Spinal cord (tissue), 10 donors: ENCODE data around the gene PLCB1. TPM values are rescaled to one million over a fixed set of nuclear protein-coding genes. Genes with fewer than 3 reads are reported as not detected.
A peak's percentile ranks its signal among the peaks of the same experiment; 100 is the strongest.

ENCODE experiments used
- DNase-seq, 6 donors: peaks; one replicate each; pipeline versions ENCODE4 v3.0.0 to v3.0.0-alpha.2; 2013 to 2015; ENCODE audit warnings: low spot score in 6 of 6, low read depth in 4 of 6
- H3K27ac ChIP-seq: one replicate; pipeline ENCODE4 v1.5.1; 2013; ENCODE audit warnings: low read depth, low read length, control low read depth
- H3K27me3 ChIP-seq: one replicate; pipeline ENCODE4 v1.6.1; 2013; ENCODE audit warnings: low read length; ENCODE audit not compliant: control insufficient read depth, insufficient read depth
- H3K36me3 ChIP-seq: one replicate; pipeline ENCODE4 v1.6.1; 2013; ENCODE audit warnings: low read length; ENCODE audit not compliant: control insufficient read depth, insufficient read depth
- H3K4me1 ChIP-seq: one replicate; pipeline ENCODE4 v1.6.1; 2013; ENCODE audit warnings: low read length; ENCODE audit not compliant: control insufficient read depth, insufficient read depth
- H3K4me3 ChIP-seq: one replicate; pipeline ENCODE4 v1.5.1; 2013; ENCODE audit warnings: low read depth, low read length, control low read depth
- H3K9me3 ChIP-seq: one replicate; pipeline ENCODE4 v1.6.1; 2013; ENCODE audit warnings: low read length; ENCODE audit not compliant: control insufficient read depth, insufficient read depth
- WGBS: methylation state at CpG from one replicate; pipeline ENCODE4 v1.1.5; 2013; ENCODE audit warnings: missing lambda C conversion rate; ENCODE audit not compliant: insufficient coverage; 5-methylcytosine and 5-hydroxymethylcytosine counted together
- polyA plus RNA-seq, 2 donors: library from polyadenylated mRNA; unstranded; fragments of 120-200 nt; gene quantifications; one replicate each; pipeline ENCODE4 v1.2.1, GENCODE V29; 2013; ENCODE audit not compliant: insufficient read length in 2 of 2
- total RNA-seq, 2 donors: library from RNA; depleted of rRNA in 1 of 2; stranded (reverse); fragments of 120-200 nt in 1 of 2; fragments of >200 nt in 1 of 2; gene quantifications; one replicate each; pipeline versions ENCODE4 v1.2.3 to v1.2.4, GENCODE V29; 2013 to 2014
- donor health status: healthy.

The PLCB1 gene
- total and polyA plus RNA-seq, 4 donors, result 42.9 to 111 (median 88.2) TPM

- H3K4me1 ChIP-seq, result no peaks in the 10 kb centered on the region
- DNase-seq, result no peak
- no peaks in the 10 kb centered on the region for H3K9me3 ChIP-seq
- H3K27ac ChIP-seq, result peak overlapping the region; percentile 53
- no peak overlapping the region for H3K4me3 ChIP-seq
- H3K36me3 ChIP-seq, result no peaks in the 10 kb centered on the region
- H3K27me3 ChIP-seq, result no peaks in the 10 kb centered on the region
Observed at GRCh38 chr20:8115436-8115835, 16.6 kb upstream of the PLCB1 start.

DNA sequence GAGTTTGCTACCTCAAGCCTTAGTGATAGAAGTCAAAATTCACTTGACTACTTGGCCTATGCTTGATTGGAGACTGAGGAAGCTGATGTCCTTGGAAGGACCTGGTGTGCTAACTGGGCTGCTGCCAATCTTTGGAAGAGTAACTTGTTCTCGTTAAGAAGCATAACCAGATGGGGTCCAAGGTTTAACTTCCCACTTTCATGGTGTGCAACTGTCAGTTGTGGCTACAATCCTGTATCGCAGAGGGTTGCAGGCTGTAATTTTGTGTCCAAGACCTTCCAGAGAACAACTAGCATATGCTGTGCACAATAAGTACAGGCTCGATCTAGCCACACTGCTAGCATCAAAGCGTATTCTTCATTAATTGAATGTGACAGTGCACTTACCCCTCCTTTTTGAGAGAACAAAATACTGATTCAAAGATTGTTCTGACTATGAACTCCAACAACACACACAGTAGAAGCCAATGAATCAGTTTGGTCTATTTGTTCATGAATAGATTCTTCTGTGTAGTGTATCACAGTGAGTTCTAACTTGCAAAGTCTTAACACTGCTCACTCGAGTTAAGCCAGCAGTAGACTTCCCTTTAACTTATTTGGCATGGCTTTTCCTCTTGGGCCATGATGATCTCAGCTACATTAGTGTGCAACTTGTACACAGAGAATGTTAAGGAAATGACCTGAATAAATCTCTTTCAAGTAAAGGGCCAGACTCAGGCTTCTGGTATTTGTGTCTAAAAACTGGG is 15.8 kb upstream of the PLCB1 start:
- no peaks in the 10 kb centered on the region for H3K27me3 ChIP-seq
- no peak overlapping the region for H3K4me3 ChIP-seq
- H3K4me1 ChIP-seq, result no peaks in the 10 kb centered on the region
- H3K27ac ChIP-seq, result peak overlapping the region; percentile 69
- 53% methylated on average over 4 of the region's 5 CpGs for WGBS
- no peaks in the 10 kb centered on the region for H3K36me3 ChIP-seq
- peak in 1 of 6 donors; percentile 13 for DNase-seq
- no peaks in the 10 kb centered on the region for H3K9me3 ChIP-seq

DNA sequence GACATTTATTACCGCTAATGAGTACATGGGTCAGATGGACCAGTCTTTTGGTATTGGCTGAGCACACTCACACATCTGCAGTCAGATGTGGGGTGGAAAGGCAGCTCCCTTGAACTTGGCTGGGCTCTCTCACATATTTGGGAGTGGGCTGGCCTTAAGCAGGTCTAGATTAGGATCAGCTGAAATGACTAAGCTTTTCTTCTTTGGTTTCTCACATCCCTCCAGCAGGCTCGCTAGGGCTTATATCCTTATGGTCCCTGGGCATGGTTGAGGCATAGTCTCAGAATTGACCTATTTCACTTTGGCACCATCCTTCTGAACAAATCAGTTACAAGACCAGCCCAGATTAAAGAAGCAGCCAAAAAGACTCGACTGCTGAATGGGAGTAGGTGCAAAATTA is 14.4 kb upstream of the PLCB1 start:
- no peaks in the 10 kb centered on the region for H3K9me3 ChIP-seq
- DNase-seq, result no peak
- H3K27ac ChIP-seq, result peak overlapping the region; percentile 15
- H3K27me3 ChIP-seq, result no peaks in the 10 kb centered on the region
- H3K36me3 ChIP-seq, result no peaks in the 10 kb centered on the region
- no peaks in the 10 kb centered on the region for H3K4me1 ChIP-seq
- no peak overlapping the region for H3K4me3 ChIP-seq
- WGBS, result no CpG with 5 or more reads among the region's 3 CpGs

GRCh38 chr20:8118039-8118438 is 14.0 kb upstream of the PLCB1 start:
- Histone ChIP-seq H3K27ac (no peak overlapping the region), H3K4me1 (no peaks in the 10 kb centered on the region), H3K27me3 (no peaks in the 10 kb centered on the region), H3K9me3 (no peaks in the 10 kb centered on the region), H3K4me3 (no peak overlapping the region), H3K36me3 (no peaks in the 10 kb centered on the region)
- WGBS, result no CpG with 5 or more reads among the region's 1 CpG
- DNase-seq, result no peak

GRCh38 chr20:8118760-8119159 is 13.3 kb upstream of the PLCB1 start:
- Histone ChIP-seq H3K27me3 (no peaks in the 10 kb centered on the region), H3K36me3 (no peaks in the 10 kb centered on the region), H3K27ac (no peak overlapping the region), H3K9me3 (no peaks in the 10 kb centered on the region), H3K4me3 (no peak overlapping the region), H3K4me1 (no peaks in the 10 kb centered on the region)
- no CpG with 5 or more reads among the region's 1 CpG for WGBS
- no peak for DNase-seq

DNA sequence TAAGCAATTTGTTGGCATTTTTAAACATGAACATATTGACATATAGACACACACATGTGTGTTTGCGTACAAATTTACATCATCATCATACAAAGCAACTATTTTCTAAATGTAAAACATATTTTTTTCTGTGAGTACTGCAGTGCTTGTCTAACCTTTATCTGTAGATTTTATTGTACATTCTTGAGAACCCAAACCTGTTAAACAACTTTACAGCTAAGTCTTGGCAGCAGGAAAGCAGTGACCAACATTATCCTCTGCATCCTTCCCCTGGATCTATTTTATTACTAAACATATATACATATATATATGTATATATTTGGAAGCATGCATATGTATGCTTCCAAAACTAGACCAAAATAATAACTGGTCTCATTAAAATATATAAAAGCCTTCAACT is 10.4 kb upstream of the PLCB1 start:
- H3K36me3 ChIP-seq, result no peaks in the 10 kb centered on the region
- H3K9me3 ChIP-seq, result no peaks in the 10 kb centered on the region
- H3K4me1 ChIP-seq, result no peaks in the 10 kb centered on the region
- no peaks in the 10 kb centered on the region for H3K27me3 ChIP-seq
- no peak for DNase-seq
- H3K27ac ChIP-seq, result no peak overlapping the region
- WGBS, result no CpG with 5 or more reads among the region's 1 CpG
- no peak overlapping the region for H3K4me3 ChIP-seq

DNA sequence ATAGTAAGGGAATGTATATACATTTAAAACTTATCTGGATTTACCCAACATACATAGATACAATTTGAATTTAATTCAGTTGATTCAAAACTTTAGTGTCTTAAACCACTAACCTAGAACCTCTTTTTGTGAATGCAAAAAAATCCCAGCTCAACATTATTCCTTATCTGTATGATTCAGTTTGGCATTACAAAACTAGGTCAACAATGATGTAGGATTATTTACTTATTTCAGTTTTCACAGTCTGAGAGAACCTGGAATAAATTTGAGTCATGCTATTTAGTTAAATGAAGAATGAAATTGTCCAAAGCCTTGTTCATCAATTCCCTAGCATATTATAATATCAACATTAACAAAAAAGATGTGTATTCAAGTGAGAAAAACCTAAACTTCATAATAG is 7.4 kb upstream of the PLCB1 start:
- Histone ChIP-seq H3K4me1 (no peaks in the 10 kb centered on the region), H3K4me3 (no peak overlapping the region), H3K27me3 (no peaks in the 10 kb centered on the region), H3K9me3 (no peaks in the 10 kb centered on the region), H3K27ac (no peak overlapping the region), H3K36me3 (no peaks in the 10 kb centered on the region)
- no peak for DNase-seq

DNA sequence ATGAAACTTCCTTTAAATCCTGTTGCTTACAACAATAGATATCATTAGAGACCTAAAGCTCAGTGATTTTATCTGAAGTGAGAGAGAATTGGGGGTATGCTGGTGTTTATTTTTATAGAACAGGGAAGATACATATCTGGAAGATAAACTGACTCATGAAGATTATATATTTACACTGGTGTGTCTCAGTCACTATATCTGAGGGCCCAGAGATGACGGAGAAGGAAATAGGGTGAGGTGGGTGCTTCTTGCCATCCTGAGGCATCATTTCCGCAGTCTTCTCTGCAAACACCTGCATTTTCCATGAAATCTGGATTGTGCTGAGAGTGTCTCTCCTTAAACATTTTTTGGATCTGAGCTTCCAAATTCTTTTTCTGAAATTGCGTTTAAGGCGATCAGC is 5.9 kb upstream of the PLCB1 start:
- WGBS, result 80% methylated on average over 1 of the region's 4 CpGs
- H3K27ac ChIP-seq, result peak overlapping the region; percentile 37
- no peak for DNase-seq

DNA sequence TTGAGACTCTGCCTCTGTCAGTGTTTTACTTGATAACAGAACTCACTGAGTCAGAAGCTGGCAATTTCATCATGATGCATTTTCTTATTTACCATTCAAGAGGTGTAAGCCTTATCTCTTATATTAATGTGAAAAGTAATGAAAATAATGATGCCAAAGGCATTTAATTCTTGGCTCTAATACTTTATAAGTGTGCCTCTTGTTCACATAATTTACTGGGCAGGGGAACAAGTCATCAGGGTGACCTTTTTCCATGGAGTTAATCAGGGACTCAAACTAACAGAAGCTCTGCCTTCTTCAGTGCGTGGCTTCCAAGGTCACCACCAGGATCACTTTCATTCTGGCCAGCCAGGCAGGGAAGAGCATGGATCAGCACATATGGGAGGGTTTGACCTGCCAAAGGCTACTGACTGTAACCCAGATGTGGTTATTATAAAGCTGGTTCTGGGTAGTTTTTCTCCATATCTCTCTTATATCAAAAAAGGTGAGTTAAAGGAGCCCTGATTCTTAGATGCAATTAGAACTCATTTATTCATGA is 5.2 kb upstream of the PLCB1 start:
- Histone ChIP-seq H3K27ac (no peak overlapping the region), H3K4me3 (no peak overlapping the region), H3K9me3 (no peaks in the 10 kb centered on the region), H3K4me1 (peaks cover 4% of the 10 kb centered on the region), H3K36me3 (no peaks in the 10 kb centered on the region), H3K27me3 (no peaks in the 10 kb centered on the region)
- no peak for DNase-seq
- no CpG with 5 or more reads among the region's 1 CpG for WGBS

More for the DNA sequence above, 5.9 kb upstream of the PLCB1 start:
- no peaks in the 10 kb centered on the region for H3K4me1 ChIP-seq
- no peak overlapping the region for H3K4me3 ChIP-seq
- no peaks in the 10 kb centered on the region for H3K9me3 ChIP-seq
- H3K36me3 ChIP-seq, result no peaks in the 10 kb centered on the region
- H3K27me3 ChIP-seq, result no peaks in the 10 kb centered on the region

DNA sequence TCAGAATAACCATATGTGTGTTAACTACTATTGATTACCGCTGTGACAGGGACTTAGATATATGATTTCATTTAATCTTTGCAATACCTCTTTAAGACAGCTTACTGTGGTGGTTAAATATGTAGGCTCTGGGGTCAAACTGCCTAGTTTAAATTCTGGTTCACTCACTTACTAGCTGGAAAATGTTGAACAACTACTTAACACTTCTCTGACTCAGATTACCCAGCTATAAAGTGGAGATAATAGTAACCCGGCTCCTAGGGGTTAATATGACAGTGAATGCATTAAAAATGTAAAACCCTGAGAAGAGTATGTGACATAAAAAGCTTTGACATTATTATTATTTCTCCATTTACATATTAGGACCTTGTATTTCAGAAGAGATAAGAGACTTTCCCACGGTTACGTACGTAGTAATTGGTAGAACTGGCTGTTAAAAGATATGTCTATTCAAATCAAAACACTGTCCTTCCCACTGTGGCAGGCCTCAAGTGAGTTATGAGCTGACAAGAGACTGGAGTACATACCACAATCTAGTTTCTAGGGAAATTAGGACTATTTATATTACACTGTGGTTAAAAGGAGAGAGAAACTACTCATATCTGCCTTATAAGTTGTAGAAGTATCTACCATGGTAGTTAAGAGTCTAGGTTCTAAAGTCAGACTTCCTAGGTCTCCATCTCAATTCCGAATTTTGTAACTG is 4.4 kb upstream of the PLCB1 start:
- Histone ChIP-seq H3K4me1 (peaks cover 4% of the 10 kb centered on the region), H3K36me3 (no peaks in the 10 kb centered on the region), H3K27ac (no peak overlapping the region), H3K9me3 (no peaks in the 10 kb centered on the region), H3K4me3 (no peak overlapping the region), H3K27me3 (no peaks in the 10 kb centered on the region)
- no peak for DNase-seq
- no CpG with 5 or more reads among the region's 6 CpGs for WGBS
